IMR-90 (cell line): ENCODE measurements around the gene TCF4. TPM values are rescaled to one million over a fixed set of nuclear protein-coding genes. Genes with fewer than 3 reads are reported as not detected.
A peak's percentile ranks its signal among the peaks of the same experiment; 100 is the strongest.

Experiments
- ATAC-seq: fragments of 200-7000 bp; cut with Tn5 transposase; 2 replicates; pipeline ENCODE4 v1.9.1; 2020; ENCODE audit warnings: low read depth, mild to moderate bottlenecking, moderate library complexity
- BruUV-seq: library from RNA; stranded (reverse); fragments of 400-500 nt; replicated peaks from 2 replicates; lab custom pipeline; 2021; lab: Mats Ljungman, UMichigan
- CTCF ChIA-PET: fragments of 300-600 bp; formaldehyde crosslinking; extraction: SDS; loops from one replicate; lab custom pipeline; 2021; ENCODE audit warnings: antibody characterized with exemption; lab: Yijun Ruan, JAX
- POLR2A ChIA-PET: fragments of 300-600 bp; sonication (Branson Sonifier 250); formaldehyde crosslinking; loops from one replicate; lab custom pipeline; 2022; ENCODE audit warnings: antibody characterized with exemption; ENCODE audit not compliant: unreplicated experiment; lab: Charles Lee
- DNase-seq: peaks from one replicate; pipeline ENCODE4 v3.0.0; 2013
- H2AFZ ChIP-seq: replicated peaks from 2 replicates; pipeline ENCODE3; 2013; ENCODE audit warnings: low read length, mild to moderate bottlenecking; ENCODE audit not compliant: poor library complexity
- H2AK5ac ChIP-seq: 2 replicates; pipeline ENCODE4 v1.6.1; 2013; ENCODE audit warnings: low read depth, low read length, inconsistent platforms
- H2AK9ac ChIP-seq: replicated peaks from 2 replicates; pipeline ENCODE3; 2013; ENCODE audit warnings: mild to moderate bottlenecking, low read depth, low read length, moderate library complexity; ENCODE audit not compliant: poor library complexity
- H2BK120ac ChIP-seq: 2 replicates; pipeline ENCODE4 v1.6.1; 2013; ENCODE audit warnings: low read depth, low read length, inconsistent platforms
- H2BK15ac ChIP-seq: 3 replicates; pipeline ENCODE4 v1.6.1; 2013; ENCODE audit warnings: low read depth, low read length, inconsistent platforms
- H2BK20ac ChIP-seq: 2 replicates; pipeline ENCODE4 v1.6.1; 2013; ENCODE audit warnings: low read depth, mild to moderate bottlenecking, inconsistent platforms, low read length, moderate library complexity
- H2BK5ac ChIP-seq: 2 replicates; pipeline ENCODE4 v1.6.1; 2013; ENCODE audit warnings: mild to moderate bottlenecking, low read depth, low read length, inconsistent platforms; ENCODE audit not compliant: poor library complexity, severe bottlenecking
- H3K14ac ChIP-seq: replicated peaks from 2 replicates; pipeline ENCODE4 v1.6.1; 2013; ENCODE audit warnings: low read depth, low read length, inconsistent platforms
- H3K18ac ChIP-seq: 2 replicates; pipeline ENCODE4 v1.6.1; 2013; ENCODE audit warnings: low read depth, low read length, control low read depth
- H3K23ac ChIP-seq: 2 replicates; pipeline ENCODE4 v1.6.1; 2013; ENCODE audit warnings: low read depth, low read length, inconsistent platforms
- H3K27ac ChIP-seq: 2 replicates; pipeline ENCODE4 v1.5.1; 2013; ENCODE audit warnings: mild to moderate bottlenecking, control low read depth, low read length; ENCODE audit not compliant: insufficient read depth
- H3K27me3 ChIP-seq: 2 replicates; pipeline ENCODE4 v1.6.1; 2013; ENCODE audit warnings: low read length; ENCODE audit not compliant: control insufficient read depth, insufficient read depth
- H3K36me3 ChIP-seq: 2 replicates; pipeline ENCODE4 v1.6.1; 2013; ENCODE audit warnings: low read length, mixed read lengths; ENCODE audit not compliant: control insufficient read depth, insufficient read depth
- H3K4ac ChIP-seq: 2 replicates; pipeline ENCODE4 v1.6.1; 2013; ENCODE audit warnings: low read depth, low read length, inconsistent platforms
- H3K4me1 ChIP-seq: 2 replicates; pipeline ENCODE4 v1.6.1; 2013; ENCODE audit warnings: low read length, mixed read lengths; ENCODE audit not compliant: control insufficient read depth, insufficient read depth
- H3K4me2 ChIP-seq: 2 replicates; pipeline ENCODE4 v1.6.1; 2013; ENCODE audit warnings: low read depth, mild to moderate bottlenecking, control low read depth, low read length, moderate library complexity
- H3K4me3 ChIP-seq: 2 replicates; pipeline ENCODE4 v1.5.1; 2013; ENCODE audit warnings: low read depth, mild to moderate bottlenecking, control low read depth, low read length, moderate library complexity; ENCODE audit not compliant: insufficient read depth
- H3K56ac ChIP-seq: 2 replicates; pipeline ENCODE4 v1.6.1; 2013; ENCODE audit warnings: low read length, inconsistent platforms; ENCODE audit not compliant: insufficient read depth; ENCODE audit errors: extremely low read depth
- H3K79me1 ChIP-seq, 2 experiments: 2 replicates each; pipeline ENCODE4 v1.6.1; 2013; ENCODE audit warnings: low read length in 2 of 2, inconsistent platforms in 1 of 2, low read depth in 1 of 2
- H3K9ac ChIP-seq: 2 replicates; pipeline ENCODE4 v1.6.1; 2013; ENCODE audit warnings: low read depth, low read length, control low read depth
- H3K9me1 ChIP-seq: 2 replicates; pipeline ENCODE4 v1.6.1; 2013; ENCODE audit warnings: low read length, inconsistent platforms; ENCODE audit not compliant: insufficient read depth
- H3K9me3 ChIP-seq: 2 replicates; pipeline ENCODE4 v1.6.1; 2013; ENCODE audit warnings: low read length; ENCODE audit not compliant: control insufficient read depth, insufficient read depth
- H4K20me1 ChIP-seq: 2 replicates; pipeline ENCODE4 v1.6.1; 2013; ENCODE audit warnings: low read length, inconsistent platforms; ENCODE audit not compliant: insufficient read depth
- H4K5ac ChIP-seq: 2 replicates; pipeline ENCODE4 v1.6.1; 2013; ENCODE audit warnings: mild to moderate bottlenecking, low read depth, low read length, control low read depth
- H4K8ac ChIP-seq, 2 experiments: 2 replicates each; pipeline ENCODE4 v1.6.1; 2013; ENCODE audit warnings: low read depth in 2 of 2, low read length in 2 of 2, control low read depth in 1 of 2, inconsistent platforms in 1 of 2
- H4K91ac ChIP-seq: 2 replicates; pipeline ENCODE4 v1.6.1; 2013; ENCODE audit warnings: low read depth, low read length, inconsistent platforms; ENCODE audit not compliant: insufficient read depth
- BHLHE40 ChIP-seq: fragments of 150-350 bp; IDR thresholded peaks from 2 replicates; pipeline ENCODE4 v1.6.1; 2016; ENCODE audit warnings: mild to moderate bottlenecking, low read depth, low read length
- dilution Hi-C: fragments of 300-500 bp; cut with HindIII; formaldehyde crosslinking; loops from one replicate; pipeline ENCODE4 v1.14.3; 2018; ENCODE audit warnings: low sequenced_read_pairs; ENCODE audit not compliant: unreplicated experiment
- in situ Hi-C: fragments of 300-500 bp; cut with MboI; formaldehyde crosslinking; loops from 3 replicates; pipeline ENCODE4 v1.14.3; 2019; ENCODE audit warnings: low sequenced_read_pairs, inconsistent platforms, mixed read lengths
- intact Hi-C: fragments of 100-400 bp; cut with micrococcal nuclease; formaldehyde crosslinking; loops from 2 replicates; pipeline ENCODE4 v1.10.0; 2022
- polyA plus RNA-seq, 3 experiments: library from polyadenylated mRNA; depleted of rRNA; stranded (reverse); fragments of >200 nt; gene quantifications; 2 replicates each; pipeline ENCODE4 v1.2.3, GENCODE V29; 2012; ENCODE audit warnings: low replicate concordance in 1 of 3
- total RNA-seq: library from RNA; depleted of rRNA; stranded (reverse); fragments of >200 nt; gene quantifications from 2 replicates; pipeline ENCODE4 v1.2.3, GENCODE V29; 2012

Gene TCF4
- total and polyA plus RNA-seq, 2 of the 4 experiments (the other 2 are of a cell fraction): 30.0 to 87.1 TPM

- Histone ChIP-seq H3K9me3 (no peaks in the 10 kb centered on the region), H4K5ac (no peak overlapping the region), H3K9me1 (peaks cover 4% of the 10 kb centered on the region), H4K8ac (no peak overlapping the region), H2AFZ (no peak overlapping the region), H2BK5ac (no peak overlapping the region), H4K20me1 (peaks cover 8% of the 10 kb centered on the region; the same call in 1 of the 2 replicates), H3K4me3 (no peak overlapping the region), H3K14ac (no peak overlapping the region), H2AK5ac (no peak overlapping the region), H2BK120ac (no peak overlapping the region), H3K9ac (no peak overlapping the region), H3K79me1 (peaks cover 23 to 46% of the 10 kb centered on the region in 2 experiments), H3K18ac (no peak overlapping the region), H2BK15ac (no peak overlapping the region), H3K4me2 (no peak overlapping the region), H3K36me3 (no peaks in the 10 kb centered on the region), H3K56ac (no peak overlapping the region), H3K23ac (no peak overlapping the region), H2AK9ac (no peak overlapping the region), H4K91ac (no peak overlapping the region), H3K4me1 (no peaks in the 10 kb centered on the region; the same call in 1 of the 2 replicates), H3K27ac (no peak overlapping the region), H3K4ac (no peak overlapping the region), H2BK20ac (no peak overlapping the region), H3K27me3 (no peaks in the 10 kb centered on the region)
- BruUV-seq: no TSS peak
- CTCF ChIA-PET: no interaction called here
- no peak for TF ChIP-seq BHLHE40
- intact Hi-C loops: no loop called here
- no peak for ATAC-seq
- dilution Hi-C loops: no loop called here
- POLR2A ChIA-PET: no interaction called here
- peak; percentile 16 for DNase-seq
- in situ Hi-C loops: no loop called here
These were observed 48.8 kb downstream of the TCF4 start for GRCh38 chr18:55539240-55539639.
